HCEC 1CT (cell line): ENCODE results near the gene CD70.
"Not testable (repeated sequence)": the region's sequence is repeated elsewhere in the genome, so short reads cannot be mapped to it uniquely, and the experiment has no call there.

ENCODE experiments used
- DNase-seq: peaks from one replicate; pipeline ENCODE4 v3.0.0-alpha.2; 2017

CD70 gene

GRCh38 chr19:6568816-6569215, 22.1 kb downstream of the CD70 start:
- DNase-seq = no peak

GRCh38 chr19:6568010-6568526, 22.9 kb downstream of the CD70 start:
- DNase-seq = peak; percentile 42

- not testable (repeated sequence) for DNase-seq
These were observed 24.2 kb downstream of the CD70 start for GRCh38 chr19:6566727-6567126.

- peak; percentile 27 for DNase-seq
These were observed 26.6 kb downstream of the CD70 start for GRCh38 chr19:6564393-6564792.

- not testable (repeated sequence) for DNase-seq
These were observed 28.5 kb downstream of the CD70 start for GRCh38 chr19:6562437-6562836.

- DNase-seq = peak; percentile 22
These were observed 34.3 kb downstream of the CD70 start for GRCh38 chr19:6556480-6557195.

- no peak for DNase-seq
These were observed 34.9 kb downstream of the CD70 start for GRCh38 chr19:6556043-6556449.

- no peak for DNase-seq
These were observed 39.1 kb downstream of the CD70 start for GRCh38 chr19:6551607-6552450.

GRCh38 chr19:6551091-6551490, 39.9 kb downstream of the CD70 start:
- DNase-seq = no peak

GRCh38 chr19:6550679-6551078, 40.3 kb downstream of the CD70 start:
- not testable (repeated sequence) for DNase-seq

- DNase-seq = no peak
These were observed 47.0 kb downstream of the CD70 start for GRCh38 chr19:6543866-6544347.

GRCh38 chr19:6540918-6541689, 49.8 kb downstream of the CD70 start:
- peak; percentile 65 for DNase-seq

GRCh38 chr19:6539514-6539913, 51.4 kb downstream of the CD70 start:
- DNase-seq = no peak
